Chondrocyte (in vitro differentiated cells): ENCODE measurements around the gene DGKI. TPM values are rescaled to one million over a fixed set of nuclear protein-coding genes. Genes with fewer than 3 reads are reported as not detected.

Experiments
- DNase-seq: peaks from one replicate; pipeline ENCODE4 v3.0.0; 2021; ENCODE audit warnings: mixed read lengths, low spot score
- H3K27ac Mint-ChIP-seq: one replicate; pipeline ENCODE4 v1.8.0; 2021; ENCODE audit warnings: mild to moderate bottlenecking, moderate library complexity, mixed read lengths; ENCODE audit not compliant: unreplicated experiment
- H3K27me3 Mint-ChIP-seq: 2 replicates; pipeline ENCODE4 v1.8.0; 2021; ENCODE audit warnings: low read depth, mixed read lengths
- H3K36me3 Mint-ChIP-seq: 2 replicates; pipeline ENCODE4 v1.8.0; 2021; ENCODE audit warnings: low read depth, mixed read lengths
- H3K4me1 Mint-ChIP-seq: 2 replicates; pipeline ENCODE4 v1.8.0; 2021; ENCODE audit warnings: low read depth, mild to moderate bottlenecking, mixed read lengths
- H3K4me3 Mint-ChIP-seq: one replicate; pipeline ENCODE4 v1.8.0; 2021; ENCODE audit warnings: mild to moderate bottlenecking, moderate library complexity, mixed read lengths; ENCODE audit not compliant: unreplicated experiment
- H3K9me3 Mint-ChIP-seq: 2 replicates; pipeline ENCODE4 v1.8.0; 2021; ENCODE audit warnings: low read depth, mixed read lengths
- total RNA-seq: library from RNA; stranded (reverse); gene quantifications from 3 replicates; pipeline ENCODE4 v1.2.1, GENCODE V29; 2021
- TF ChIP-seq, protein P1 (sequence below): fragments of 200-600 bp; sonication (generic); IDR thresholded peaks from 2 replicates; pipeline ENCODE4 v1.5.0; 2021; ENCODE audit warnings: antibody characterized with exemption, mild to moderate bottlenecking, moderate library complexity

Gene DGKI
- total RNA-seq, 1 donor from 2014 or later = 15.3 TPM

DNA sequence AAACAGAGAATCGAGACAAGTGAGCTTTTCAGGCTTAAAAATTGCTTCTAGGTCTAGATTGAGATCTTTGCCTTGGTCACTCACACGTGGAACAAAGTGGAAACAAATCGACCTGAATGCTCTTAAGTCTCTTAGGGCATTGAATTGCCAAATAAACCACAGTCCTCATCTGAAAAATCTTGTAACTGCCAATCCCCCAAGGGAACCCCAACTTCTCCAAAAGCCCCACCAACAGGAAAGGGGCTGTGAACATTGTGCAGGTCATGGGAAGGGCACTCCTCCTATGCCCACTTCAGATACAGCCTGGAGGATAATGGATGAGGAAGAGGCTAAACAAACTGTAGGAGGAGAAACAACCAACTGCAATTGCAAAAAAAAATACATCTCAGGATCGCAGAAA lies 91.3 kb downstream of the DGKI start:
- Mint-ChIP-seq H3K27ac (no peak overlapping the region), H3K36me3 (peaks cover 10% of the 10 kb centered on the region), H3K27me3 (no peaks in the 10 kb centered on the region), H3K4me3 (no peak overlapping the region), H3K9me3 (no peaks in the 10 kb centered on the region), H3K4me1 (peaks cover 49% of the 10 kb centered on the region)
- TF ChIP-seq, protein P1, sequence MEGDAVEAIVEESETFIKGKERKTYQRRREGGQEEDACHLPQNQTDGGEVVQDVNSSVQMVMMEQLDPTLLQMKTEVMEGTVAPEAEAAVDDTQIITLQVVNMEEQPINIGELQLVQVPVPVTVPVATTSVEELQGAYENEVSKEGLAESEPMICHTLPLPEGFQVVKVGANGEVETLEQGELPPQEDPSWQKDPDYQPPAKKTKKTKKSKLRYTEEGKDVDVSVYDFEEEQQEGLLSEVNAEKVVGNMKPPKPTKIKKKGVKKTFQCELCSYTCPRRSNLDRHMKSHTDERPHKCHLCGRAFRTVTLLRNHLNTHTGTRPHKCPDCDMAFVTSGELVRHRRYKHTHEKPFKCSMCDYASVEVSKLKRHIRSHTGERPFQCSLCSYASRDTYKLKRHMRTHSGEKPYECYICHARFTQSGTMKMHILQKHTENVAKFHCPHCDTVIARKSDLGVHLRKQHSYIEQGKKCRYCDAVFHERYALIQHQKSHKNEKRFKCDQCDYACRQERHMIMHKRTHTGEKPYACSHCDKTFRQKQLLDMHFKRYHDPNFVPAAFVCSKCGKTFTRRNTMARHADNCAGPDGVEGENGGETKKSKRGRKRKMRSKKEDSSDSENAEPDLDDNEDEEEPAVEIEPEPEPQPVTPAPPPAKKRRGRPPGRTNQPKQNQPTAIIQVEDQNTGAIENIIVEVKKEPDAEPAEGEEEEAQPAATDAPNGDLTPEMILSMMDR = no peak
- DNase-seq = no peak

DNA sequence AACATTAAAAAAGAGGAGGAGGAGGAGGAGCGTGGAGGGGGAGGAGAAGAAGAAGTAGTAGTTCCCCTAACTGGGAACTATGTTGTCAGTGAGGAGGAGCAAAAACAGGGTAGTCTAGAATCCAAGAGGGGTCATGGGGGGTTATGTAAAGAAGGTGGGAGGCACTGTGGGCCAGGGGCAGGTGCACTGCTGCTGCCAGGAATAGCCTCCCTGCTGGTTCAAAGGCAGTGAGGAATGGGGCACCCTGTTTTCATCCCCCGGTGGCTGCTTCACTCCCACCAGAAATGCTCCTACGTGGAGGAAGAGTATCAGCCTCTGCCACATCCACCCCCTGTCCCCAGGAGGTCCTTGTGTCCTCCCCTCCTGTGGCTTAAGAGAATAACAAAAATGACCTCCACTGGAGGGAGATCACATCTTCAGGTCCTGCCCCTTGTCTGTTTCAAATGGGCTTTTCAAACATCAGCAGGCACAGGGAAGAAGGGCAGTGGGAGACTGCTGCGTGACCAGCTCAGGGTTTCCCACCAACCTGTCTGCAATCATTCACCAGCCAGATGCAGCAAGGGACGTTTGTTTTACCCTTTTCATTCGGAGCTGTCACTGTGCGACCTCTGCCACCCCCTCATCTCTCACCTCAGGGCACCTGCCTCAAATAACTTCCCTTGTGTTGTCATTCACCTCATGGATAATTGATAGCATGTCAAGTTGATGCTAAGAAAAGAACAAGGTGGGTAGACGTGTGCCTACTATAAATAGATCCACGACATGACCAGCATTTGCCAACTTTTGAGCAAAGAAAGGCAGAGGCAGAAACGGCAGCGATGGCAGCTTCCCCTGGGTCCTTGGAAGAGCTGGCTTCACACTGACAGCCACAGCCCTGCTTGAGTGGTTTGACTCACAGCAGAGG lies 92.6 kb downstream of the DGKI start:
- peak overlapping the region; percentile 15 for H3K4me3 Mint-ChIP-seq
- TF ChIP-seq, protein P1 = no peak
- H3K27me3 Mint-ChIP-seq = no peaks in the 10 kb centered on the region
- H3K27ac Mint-ChIP-seq = peak overlapping the region; percentile 47
- H3K4me1 Mint-ChIP-seq = peaks cover 49% of the 10 kb centered on the region
- DNase-seq = no peak
- peaks cover 10% of the 10 kb centered on the region for H3K36me3 Mint-ChIP-seq
- H3K9me3 Mint-ChIP-seq = no peaks in the 10 kb centered on the region

DNA sequence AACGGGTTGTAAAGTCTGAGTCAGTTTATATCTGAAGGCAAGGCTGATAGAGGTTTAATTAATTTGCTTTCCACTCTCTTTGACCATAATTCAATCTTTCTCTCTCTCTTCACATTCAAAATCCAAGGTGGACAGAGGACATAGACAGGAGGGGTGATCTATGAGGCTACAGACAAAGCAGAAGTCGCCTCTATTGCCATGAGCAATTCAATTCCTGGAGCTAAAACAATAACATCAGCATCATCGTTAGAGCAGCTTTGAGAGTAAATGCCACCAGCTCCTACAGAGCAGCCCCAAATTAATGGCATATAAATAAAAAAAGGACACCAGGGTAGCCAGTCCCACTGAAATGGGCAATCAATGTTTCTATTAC lies 93.2 kb downstream of the DGKI start:
- H3K27ac Mint-ChIP-seq = no peak overlapping the region
- H3K36me3 Mint-ChIP-seq = peaks cover 10% of the 10 kb centered on the region
- no peak overlapping the region for H3K4me3 Mint-ChIP-seq
- H3K9me3 Mint-ChIP-seq = no peaks in the 10 kb centered on the region
- no peaks in the 10 kb centered on the region for H3K27me3 Mint-ChIP-seq
- DNase-seq = no peak
- TF ChIP-seq, protein P1 = no peak
- H3K4me1 Mint-ChIP-seq = peaks cover 51% of the 10 kb centered on the region

DNA sequence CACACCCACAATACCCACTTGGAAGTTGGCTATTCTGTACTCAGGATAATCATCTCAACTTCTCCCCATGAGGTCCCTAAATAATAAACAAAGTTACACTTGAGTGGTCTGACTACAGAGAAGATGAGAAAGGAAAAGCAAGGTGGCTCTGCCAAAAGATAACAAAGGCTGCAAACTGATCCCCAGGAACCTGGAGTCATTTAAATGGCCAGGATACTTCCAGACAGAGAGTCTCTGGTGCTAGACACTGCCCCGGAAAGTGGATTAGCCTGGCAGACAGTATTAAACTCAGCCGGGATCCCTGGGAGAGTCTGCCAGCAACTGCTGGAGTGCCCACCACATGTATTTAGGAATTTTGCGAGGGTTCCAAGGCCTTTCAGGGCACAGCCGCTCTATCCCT lies 93.7 kb downstream of the DGKI start:
- Mint-ChIP-seq H3K9me3 (no peaks in the 10 kb centered on the region), H3K27ac (no peak overlapping the region), H3K27me3 (no peaks in the 10 kb centered on the region), H3K4me1 (peaks cover 53% of the 10 kb centered on the region), H3K36me3 (peaks cover 10% of the 10 kb centered on the region), H3K4me3 (no peak overlapping the region)
- TF ChIP-seq, protein P1 = no peak
- no peak for DNase-seq

DNA sequence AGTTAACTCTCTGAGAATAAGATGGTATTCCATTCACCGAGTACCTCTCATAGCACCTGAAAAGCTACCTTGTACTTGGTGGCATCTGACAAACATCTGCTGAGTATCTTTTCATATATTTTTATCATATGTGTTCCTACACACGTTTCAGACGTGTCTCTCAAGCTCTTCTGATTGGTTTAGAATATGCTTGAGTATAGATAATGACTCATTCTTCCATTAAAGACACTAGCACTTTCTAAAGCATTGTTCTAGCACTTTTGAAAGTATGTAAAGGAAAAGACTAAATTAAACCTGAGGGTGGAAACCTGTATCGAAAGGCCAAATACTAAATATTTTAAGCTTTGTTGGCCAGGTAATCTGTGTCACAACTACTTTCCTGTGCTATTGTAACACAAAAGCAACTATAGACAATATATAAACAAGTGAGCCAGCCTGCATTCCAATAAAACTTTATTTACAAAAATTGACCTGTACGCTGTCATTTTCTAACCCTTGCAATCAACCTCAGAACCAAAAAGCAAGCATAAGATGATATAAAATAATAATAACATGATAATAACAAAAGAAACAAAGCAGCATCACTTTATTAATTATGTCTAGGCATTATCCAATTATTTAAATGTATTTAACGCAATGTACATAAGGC lies 95.3 kb downstream of the DGKI start:
- no peaks in the 10 kb centered on the region for H3K27me3 Mint-ChIP-seq
- H3K27ac Mint-ChIP-seq = no peak overlapping the region
- peaks cover 15% of the 10 kb centered on the region for H3K36me3 Mint-ChIP-seq
- DNase-seq = no peak
- H3K4me3 Mint-ChIP-seq = no peak overlapping the region
- peaks cover 41% of the 10 kb centered on the region for H3K4me1 Mint-ChIP-seq
- TF ChIP-seq, protein P1 = no peak
- H3K9me3 Mint-ChIP-seq = no peaks in the 10 kb centered on the region
